ENCODE data around the gene SPTLC3. TPM values are rescaled to one million over a fixed set of nuclear protein-coding genes. Genes with fewer than 3 reads are reported as not detected.

The SPTLC3 gene
- total RNA-seq, 1 donor from 2014 or later = 27.0 TPM

- Mint-ChIP-seq H3K27me3 (ENCODE audit: low read depth) (no peaks in the 10 kb centered on the region), H3K4me3 (no peak overlapping the region), H3K4me1 (no peaks in the 10 kb centered on the region), H3K27ac (no peak overlapping the region), H3K9me3 (no peaks in the 10 kb centered on the region), H3K36me3 (peaks cover 8% of the 10 kb centered on the region)
- no peak for DNase-seq (ENCODE audit: low spot score in 2 of 2, unreplicated experiment in 2 of 2)
- no peak for TF ChIP-seq CTCF (IDR thresholded peaks at IDR 0.05; ENCODE audit: unreplicated experiment)
Measured at GRCh38 chr20:13042458-13042794, 33.7 kb downstream of the SPTLC3 start.

- DNase-seq (ENCODE audit: low spot score in 2 of 2, unreplicated experiment in 2 of 2) = no peak
- TF ChIP-seq CTCF (IDR thresholded peaks at IDR 0.05; ENCODE audit: unreplicated experiment) = no peak
- no peaks in the 10 kb centered on the region for H3K4me1 Mint-ChIP-seq
- no peak overlapping the region for H3K27ac Mint-ChIP-seq
- H3K27me3 Mint-ChIP-seq (ENCODE audit: low read depth) = no peaks in the 10 kb centered on the region
- no peak overlapping the region for H3K4me3 Mint-ChIP-seq
- peaks cover 33% of the 10 kb centered on the region for H3K36me3 Mint-ChIP-seq
- H3K9me3 Mint-ChIP-seq = peaks cover 18% of the 10 kb centered on the region
Measured at GRCh38 chr20:13046409-13046808, 37.6 kb downstream of the SPTLC3 start.

- no peak for TF ChIP-seq CTCF (IDR thresholded peaks at IDR 0.05; ENCODE audit: unreplicated experiment)
- Mint-ChIP-seq H3K27ac (no peak overlapping the region), H3K9me3 (peaks cover 18% of the 10 kb centered on the region), H3K36me3 (peaks cover 32% of the 10 kb centered on the region), H3K4me3 (no peak overlapping the region), H3K27me3 (ENCODE audit: low read depth) (no peaks in the 10 kb centered on the region), H3K4me1 (no peaks in the 10 kb centered on the region)
- DNase-seq (ENCODE audit: low spot score in 2 of 2, unreplicated experiment in 2 of 2) = no peak
Measured at GRCh38 chr20:13054011-13054410, 45.2 kb downstream of the SPTLC3 start.

GRCh38 chr20:13058666-13059389, 50.1 kb downstream of the SPTLC3 start:
- Mint-ChIP-seq H3K27ac (no peak overlapping the region), H3K4me3 (no peak overlapping the region), H3K4me1 (no peaks in the 10 kb centered on the region), H3K27me3 (ENCODE audit: low read depth) (no peaks in the 10 kb centered on the region), H3K36me3 (peaks cover 2% of the 10 kb centered on the region), H3K9me3 (no peaks in the 10 kb centered on the region)
- no peak for TF ChIP-seq CTCF (IDR thresholded peaks at IDR 0.05; ENCODE audit: unreplicated experiment)
- no peak for DNase-seq (ENCODE audit: low spot score in 2 of 2, unreplicated experiment in 2 of 2)

- Mint-ChIP-seq H3K4me1 (no peaks in the 10 kb centered on the region), H3K4me3 (no peak overlapping the region), H3K36me3 (peaks cover 2% of the 10 kb centered on the region), H3K27ac (no peak overlapping the region), H3K9me3 (no peaks in the 10 kb centered on the region), H3K27me3 (ENCODE audit: low read depth) (no peaks in the 10 kb centered on the region)
- TF ChIP-seq CTCF (IDR thresholded peaks at IDR 0.05; ENCODE audit: unreplicated experiment) = no peak
- no peak for DNase-seq (ENCODE audit: low spot score in 2 of 2, unreplicated experiment in 2 of 2)
Measured at GRCh38 chr20:13059398-13060136, 50.8 kb downstream of the SPTLC3 start.
